K562 (cell line): ENCODE measurements around the gene TMEM126B. TPM values are rescaled to one million over a fixed set of nuclear protein-coding genes. Genes with fewer than 3 reads are reported as not detected.

Experiments used
- CHCHD3 ChIP-seq: fragments of 250-450 bp; sonication (Bioruptor Pico); IDR thresholded peaks from 2 replicates; pipeline ENCODE4 v2.1.2; 2022; ENCODE audit warnings: mild to moderate bottlenecking
- ETV6 ChIP-seq, 3 experiments: fragments of 150-350 bp in 1 of 3; sonication (generic) in 1 of 3; formaldehyde crosslinking in 1 of 3; IDR thresholded peaks; 2 replicates each; pipeline versions ENCODE4 v1.6.1 to v1.8.0; 2014 to 2022; ENCODE audit warnings: borderline replicate concordance in 2 of 3, low read depth in 2 of 3, antibody characterized with exemption in 1 of 3, low read length in 1 of 3, mild to moderate bottlenecking in 1 of 3, missing genetic modification reagents in 1 of 3
- HCFC1 ChIP-seq: IDR thresholded peaks from 2 replicates; pipeline ENCODE4 v1.6.1; 2012; ENCODE audit warnings: low read depth, low read length, improper control_type of control experiment
- HDAC3 ChIP-seq: fragments of 450-650 bp; IDR thresholded peaks from 2 replicates; pipeline ENCODE4 v1.6.1; 2018; ENCODE audit warnings: borderline replicate concordance, mild to moderate bottlenecking, moderate library complexity; ENCODE audit not compliant: partially characterized antibody
- HOXB6 ChIP-seq: fragments of 250-450 bp; sonication (Bioruptor Pico); IDR thresholded peaks from 2 replicates; pipeline ENCODE4 v1.5.1; 2022; ENCODE audit warnings: mild to moderate bottlenecking, borderline replicate concordance
- NFRKB ChIP-seq: fragments of 450-650 bp; IDR thresholded peaks from 2 replicates; pipeline ENCODE4 v1.6.1; 2016; ENCODE audit warnings: low read depth
- POLR3A ChIP-seq: IDR thresholded peaks from 2 replicates; pipeline ENCODE4 v1.6.1; 2011; ENCODE audit warnings: borderline replicate concordance, mild to moderate bottlenecking, moderate library complexity; ENCODE audit not compliant: insufficient read length, insufficient read depth; ENCODE audit errors: extremely low read depth
- PTRF ChIP-seq: fragments of 450-650 bp; IDR thresholded peaks from 2 replicates; pipeline ENCODE4 v1.6.1; 2016; ENCODE audit warnings: mild to moderate bottlenecking, missing genetic modification characterization, missing compliant biosample characterization
- PTTG1 ChIP-seq: fragments of 450-650 bp; IDR thresholded peaks from 2 replicates; pipeline ENCODE4 v1.6.1; 2016; ENCODE audit warnings: low read depth, mild to moderate bottlenecking, missing genetic modification characterization, missing compliant biosample characterization
- RHOXF2B ChIP-seq: fragments of 250-450 bp; sonication (Bioruptor Pico); conservative IDR thresholded peaks from 2 replicates; pipeline ENCODE4 v1.5.1; 2021
- STAG1 ChIP-seq: sonication (generic); formaldehyde crosslinking; IDR thresholded peaks from 2 replicates; pipeline ENCODE4 v1.5.0; 2020; ENCODE audit warnings: missing genetic modification reagents, borderline replicate concordance
- TAF15 ChIP-seq: fragments of 200-400 bp; formaldehyde crosslinking; IDR thresholded peaks from 2 replicates; pipeline ENCODE4 v1.6.1; 2017; ENCODE audit warnings: mild to moderate bottlenecking, low read depth, low read length, moderate library complexity
- WHSC1 ChIP-seq: IDR thresholded peaks from one replicate; pipeline ENCODE4 v1.6.1; 2012; ENCODE audit warnings: low read length, control low read depth, inconsistent platforms
- ZNF174 ChIP-seq: fragments of 250-450 bp; sonication (Bioruptor Pico); IDR thresholded peaks from 2 replicates; pipeline ENCODE4 v1.4.0; 2020; ENCODE audit warnings: mild to moderate bottlenecking
- ZNF668 ChIP-seq: fragments of 250-450 bp; sonication (Bioruptor Pico); IDR thresholded peaks from 2 replicates; pipeline ENCODE4 v1.8.0; 2022; ENCODE audit warnings: mild to moderate bottlenecking, inconsistent platforms
- polyA plus RNA-seq, 8 experiments: library from polyadenylated mRNA; depleted of rRNA in 4 of 8; stranded (reverse) in 5 of 8; unstranded in 3 of 8; fragments of >200 nt; fragmentation: Nextera tagmentation in 2 of 8; fragmentation: Illumina TruSeq in 1 of 8; extraction: Ambion mirVana in 2 of 8; extraction: Trizol in 1 of 8; gene quantifications; 2 replicates each; pipeline versions ENCODE4 v1.2.1 to v1.2.3, GENCODE V29; 2011 to 2014; ENCODE audit warnings: inconsistent platforms in 1 of 8, missing spikeins in 1 of 8
- total RNA-seq, 7 experiments: library from RNA; depleted of rRNA in 6 of 7; stranded (reverse); fragments of >200 nt in 6 of 7; fragmentation: Illumina TruSeq in 2 of 7; extraction: Trizol in 2 of 7; gene quantifications; 2 replicates each; pipeline versions ENCODE4 v1.2.1 to v1.2.3, GENCODE V29; 2011 to 2021; ENCODE audit warnings: low replicate concordance in 1 of 7
- TF ChIP-seq, protein P1 (sequence below): sonication (generic); formaldehyde crosslinking; IDR thresholded peaks from 2 replicates; pipeline ENCODE4 v1.8.1; 2023; ENCODE audit warnings: mild to moderate bottlenecking, missing genetic modification reagents
- TF ChIP-seq, protein P2 (sequence below): sonication (generic); formaldehyde crosslinking; IDR thresholded peaks from 2 replicates; pipeline ENCODE4 v1.8.0; 2022; ENCODE audit warnings: missing genetic modification reagents, mild to moderate bottlenecking, moderate library complexity, borderline replicate concordance
- TF ChIP-seq, protein P3 (sequence below): fragments of 450-650 bp; formaldehyde crosslinking; conservative IDR thresholded peaks from 2 replicates; pipeline ENCODE4 v1.4.0; 2022; ENCODE audit warnings: mild to moderate bottlenecking, missing genetic modification characterization

The TMEM126B gene
- total and polyA plus RNA-seq, 9 of the 15 experiments (the other 6 are each of a cell fraction or from before 2014, with no cell fraction given), result 85.5 to 226 (median 164) TPM

DNA sequence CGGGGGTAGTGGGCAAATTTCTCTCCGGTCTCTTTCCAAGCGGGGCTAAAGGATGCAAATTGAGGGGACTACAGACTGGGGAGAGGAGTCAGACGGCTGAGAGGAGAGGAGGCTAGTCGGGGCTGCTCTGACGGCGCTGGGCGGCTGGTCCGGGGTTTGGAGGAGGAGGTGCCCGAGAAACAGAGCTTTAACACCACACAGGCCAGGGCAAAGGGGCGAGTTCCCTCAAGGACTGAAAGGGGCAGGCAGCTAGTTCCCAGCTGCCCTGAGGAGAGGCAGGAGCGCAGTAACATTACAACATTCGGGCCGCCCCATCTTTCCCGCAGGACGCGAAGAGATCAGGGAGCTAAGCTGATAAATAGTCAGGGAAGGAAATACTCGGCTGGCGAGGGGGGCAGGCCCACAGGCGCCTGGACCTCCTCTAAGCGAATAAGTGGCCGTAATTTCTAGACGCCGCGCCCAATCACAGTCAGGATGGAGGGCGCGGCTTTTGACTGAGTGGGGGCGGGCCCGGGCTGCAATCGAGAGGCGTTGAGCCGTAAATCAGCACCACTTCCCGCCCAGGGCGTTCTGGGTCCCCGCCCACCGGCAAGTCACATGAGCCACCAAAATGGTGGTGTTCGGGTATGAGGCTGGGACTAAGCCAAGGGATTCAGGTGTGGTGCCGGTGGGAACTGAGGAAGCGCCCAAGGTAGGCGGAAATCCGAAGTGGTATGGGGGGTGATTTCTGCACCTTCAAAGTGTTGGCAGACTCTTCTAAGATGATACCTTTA, at the start of gene TMEM126B (continued):
- TF ChIP-seq NFRKB, result peak; percentile 90
- peak; percentile 70 for TF ChIP-seq HCFC1
- TF ChIP-seq, protein P1, sequence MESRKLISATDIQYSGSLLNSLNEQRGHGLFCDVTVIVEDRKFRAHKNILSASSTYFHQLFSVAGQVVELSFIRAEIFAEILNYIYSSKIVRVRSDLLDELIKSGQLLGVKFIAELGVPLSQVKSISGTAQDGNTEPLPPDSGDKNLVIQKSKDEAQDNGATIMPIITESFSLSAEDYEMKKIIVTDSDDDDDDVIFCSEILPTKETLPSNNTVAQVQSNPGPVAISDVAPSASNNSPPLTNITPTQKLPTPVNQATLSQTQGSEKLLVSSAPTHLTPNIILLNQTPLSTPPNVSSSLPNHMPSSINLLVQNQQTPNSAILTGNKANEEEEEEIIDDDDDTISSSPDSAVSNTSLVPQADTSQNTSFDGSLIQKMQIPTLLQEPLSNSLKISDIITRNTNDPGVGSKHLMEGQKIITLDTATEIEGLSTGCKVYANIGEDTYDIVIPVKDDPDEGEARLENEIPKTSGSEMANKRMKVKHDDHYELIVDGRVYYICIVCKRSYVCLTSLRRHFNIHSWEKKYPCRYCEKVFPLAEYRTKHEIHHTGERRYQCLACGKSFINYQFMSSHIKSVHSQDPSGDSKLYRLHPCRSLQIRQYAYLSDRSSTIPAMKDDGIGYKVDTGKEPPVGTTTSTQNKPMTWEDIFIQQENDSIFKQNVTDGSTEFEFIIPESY (CRISPR knock-in tag), result no peak
- no peak for TF ChIP-seq STAG1 (CRISPR knock-in tag)
- TF ChIP-seq, protein P2, sequence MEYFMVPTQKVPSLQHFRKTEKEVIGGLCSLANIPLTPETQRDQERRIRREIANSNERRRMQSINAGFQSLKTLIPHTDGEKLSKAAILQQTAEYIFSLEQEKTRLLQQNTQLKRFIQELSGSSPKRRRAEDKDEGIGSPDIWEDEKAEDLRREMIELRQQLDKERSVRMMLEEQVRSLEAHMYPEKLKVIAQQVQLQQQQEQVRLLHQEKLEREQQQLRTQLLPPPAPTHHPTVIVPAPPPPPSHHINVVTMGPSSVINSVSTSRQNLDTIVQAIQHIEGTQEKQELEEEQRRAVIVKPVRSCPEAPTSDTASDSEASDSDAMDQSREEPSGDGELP (CRISPR knock-in tag), result peak; percentile 77
- no peak for TF ChIP-seq POLR3A
- no peak for TF ChIP-seq HDAC3
- TF ChIP-seq PTTG1, result no peak
- TF ChIP-seq ETV6 (IDR thresholded peaks at IDR 0.05; ENCODE audit: borderline replicate concordance in 1 of 2, low read depth in 2 of 2, low read length in 1 of 2), result 0 out of 4 replicates have a peak, but pooled peaks of 1 of the 2 experiments have one; percentile 35
- TF ChIP-seq ETV6 (CRISPR knock-in tag; IDR thresholded peaks at IDR 0.05; ENCODE audit: borderline replicate concordance), result no peak
- TF ChIP-seq ZNF174, result no peak
- TF ChIP-seq TAF15, result no peak
- TF ChIP-seq RHOXF2B (CRISPR knock-in tag), result no peak
- no peak for TF ChIP-seq ZNF668 (CRISPR knock-in tag)
- TF ChIP-seq HOXB6 (CRISPR knock-in tag), result no peak
- TF ChIP-seq, protein P3, sequence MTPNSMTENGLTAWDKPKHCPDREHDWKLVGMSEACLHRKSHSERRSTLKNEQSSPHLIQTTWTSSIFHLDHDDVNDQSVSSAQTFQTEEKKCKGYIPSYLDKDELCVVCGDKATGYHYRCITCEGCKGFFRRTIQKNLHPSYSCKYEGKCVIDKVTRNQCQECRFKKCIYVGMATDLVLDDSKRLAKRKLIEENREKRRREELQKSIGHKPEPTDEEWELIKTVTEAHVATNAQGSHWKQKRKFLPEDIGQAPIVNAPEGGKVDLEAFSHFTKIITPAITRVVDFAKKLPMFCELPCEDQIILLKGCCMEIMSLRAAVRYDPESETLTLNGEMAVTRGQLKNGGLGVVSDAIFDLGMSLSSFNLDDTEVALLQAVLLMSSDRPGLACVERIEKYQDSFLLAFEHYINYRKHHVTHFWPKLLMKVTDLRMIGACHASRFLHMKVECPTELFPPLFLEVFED, result no peak
- TF ChIP-seq PTRF (tag), result no peak
- TF ChIP-seq WHSC1, result no peak
- no peak for TF ChIP-seq CHCHD3 (CRISPR knock-in tag)
